DOHH2 (cell line): ENCODE results near the gene ATE1.

Experiments used
- H3F3A ChIP-seq: fragments of 200-600 bp; sonication (generic), shearing (Covaris generic); 2 replicates; pipeline ENCODE4 v1.6.0; 2016; ENCODE audit warnings: antibody characterized with exemption, mild to moderate bottlenecking; ENCODE audit not compliant: control insufficient read depth, insufficient read depth
- H3K27ac ChIP-seq: fragments of 200-600 bp; sonication (generic); 2 replicates; pipeline ENCODE4 v1.5.1; 2014; ENCODE audit warnings: low read depth, mild to moderate bottlenecking, low read length, moderate library complexity
- H3K27me3 ChIP-seq: fragments of 200-600 bp; sonication (generic); 2 replicates; pipeline ENCODE4 v1.6.1; 2014; ENCODE audit warnings: mild to moderate bottlenecking, low read length, mixed read lengths; ENCODE audit not compliant: control insufficient read depth
- H3K36me3 ChIP-seq: fragments of 200-600 bp; sonication (generic); 2 replicates; pipeline ENCODE4 v1.6.1; 2014; ENCODE audit warnings: mild to moderate bottlenecking, low read length, moderate library complexity, mixed read lengths; ENCODE audit not compliant: control insufficient read depth
- H3K4me1 ChIP-seq: fragments of 200-600 bp; sonication (generic); 2 replicates; pipeline ENCODE4 v1.6.1; 2014; ENCODE audit warnings: mild to moderate bottlenecking, low read length, mixed read lengths; ENCODE audit not compliant: control insufficient read depth
- H3K4me2 ChIP-seq: fragments of 200-600 bp; sonication (generic); 2 replicates; pipeline ENCODE4 v1.6.0; 2014; ENCODE audit warnings: mild to moderate bottlenecking, low read length, moderate library complexity
- H3K4me3 ChIP-seq: fragments of 200-600 bp; sonication (generic); 2 replicates; pipeline ENCODE4 v1.5.1; 2014; ENCODE audit warnings: mild to moderate bottlenecking, low read length, mixed read lengths
- H3K79me2 ChIP-seq: fragments of 200-600 bp; sonication (generic); 2 replicates; pipeline ENCODE4 v1.6.1; 2014; ENCODE audit warnings: mild to moderate bottlenecking, low read length, mixed read lengths; ENCODE audit not compliant: control insufficient read depth
- H3K9me2 ChIP-seq: fragments of 200-600 bp; sonication (generic); replicated peaks from 2 replicates; pipeline ENCODE4 v1.6.1; 2014; ENCODE audit warnings: mild to moderate bottlenecking, low read length, mixed read lengths; ENCODE audit not compliant: control insufficient read depth
- H3K9me3 ChIP-seq: fragments of 200-600 bp; sonication (generic); 2 replicates; pipeline ENCODE4 v1.6.1; 2014; ENCODE audit warnings: antibody characterized with exemption, low read length, mixed read lengths; ENCODE audit not compliant: control insufficient read depth, insufficient read depth
- H4K20me1 ChIP-seq: fragments of 200-600 bp; sonication (generic); 2 replicates; pipeline ENCODE4 v1.6.0; 2014; ENCODE audit warnings: low read depth, mild to moderate bottlenecking, antibody characterized with exemption, low read length, moderate library complexity; ENCODE audit not compliant: control insufficient read depth, insufficient read depth
- CTCF ChIP-seq: fragments of 200-600 bp; sonication (generic); IDR thresholded peaks from one replicate; pipeline ENCODE4 v1.5.1; 2014; ENCODE audit warnings: antibody characterized with exemption, mild to moderate bottlenecking, low read depth, low read length; ENCODE audit not compliant: poor library complexity, severe bottlenecking
- EZH2phosphoT487 ChIP-seq: fragments of 200-600 bp; sonication (generic); IDR thresholded peaks from 2 replicates; pipeline ENCODE4 v1.6.1; 2017; ENCODE audit warnings: borderline replicate concordance, mild to moderate bottlenecking, antibody characterized with exemption, low read length, moderate library complexity, mixed read lengths

ATE1 gene

GRCh38 chr10:121781101-121781500, 146.7 kb downstream of the ATE1 start:
- no peak overlapping the region for H3K27ac ChIP-seq
- H3F3A ChIP-seq: no peaks in the 10 kb centered on the region
- no peaks in the 10 kb centered on the region for H3K4me1 ChIP-seq
- H3K4me3 ChIP-seq: no peak overlapping the region
- TF ChIP-seq CTCF (no peak), EZH2phosphoT487 (no peak)
- H3K27me3 ChIP-seq: no peaks in the 10 kb centered on the region
- H3K9me2 ChIP-seq: no peaks in the 10 kb centered on the region
- no peaks in the 10 kb centered on the region for H3K9me3 ChIP-seq
- H4K20me1 ChIP-seq: no peaks in the 10 kb centered on the region
- H3K79me2 ChIP-seq: no peaks in the 10 kb centered on the region
- 0 out of 2 replicates have a peak, but pooled peaks cover 3% of the 10 kb centered on the region for H3K36me3 ChIP-seq
- H3K4me2 ChIP-seq: no peak overlapping the region

GRCh38 chr10:121774813-121775212, 153.0 kb downstream of the ATE1 start:
- H3K27ac ChIP-seq: no peak overlapping the region
- no peak overlapping the region for H3K4me2 ChIP-seq

GRCh38 chr10:121774404-121774803, 153.4 kb downstream of the ATE1 start:
- Histone ChIP-seq H3K4me2 (no peak overlapping the region), H4K20me1 (no peaks in the 10 kb centered on the region), H3K27me3 (no peaks in the 10 kb centered on the region), H3K9me2 (no peaks in the 10 kb centered on the region), H3K79me2 (no peaks in the 10 kb centered on the region), H3K36me3 (no peaks in the 10 kb centered on the region), H3F3A (no peaks in the 10 kb centered on the region), H3K27ac (no peak overlapping the region), H3K4me3 (no peak overlapping the region), H3K4me1 (no peaks in the 10 kb centered on the region), H3K9me3 (no peaks in the 10 kb centered on the region)
- no peak for TF ChIP-seq CTCF
- TF ChIP-seq EZH2phosphoT487: no peak

More at GRCh38 chr10:121774813-121775212, 153.0 kb downstream of the ATE1 start:
- Histone ChIP-seq H3F3A (no peaks in the 10 kb centered on the region), H4K20me1 (no peaks in the 10 kb centered on the region), H3K9me2 (no peaks in the 10 kb centered on the region), H3K27me3 (no peaks in the 10 kb centered on the region), H3K79me2 (no peaks in the 10 kb centered on the region), H3K36me3 (0 out of 2 replicates have a peak, but pooled peaks cover 3% of the 10 kb centered on the region), H3K9me3 (no peaks in the 10 kb centered on the region), H3K4me3 (no peak overlapping the region), H3K4me1 (no peaks in the 10 kb centered on the region)
- TF ChIP-seq CTCF (no peak), EZH2phosphoT487 (no peak)
